ENCODE data around the gene YWHAH. TPM values are rescaled to one million over a fixed set of nuclear protein-coding genes. Genes with fewer than 3 reads are reported as not detected.
"Not testable (repeated sequence)": the region's sequence is repeated elsewhere in the genome, so short reads cannot be mapped to it uniquely, and the experiment has no call there.

Gene YWHAH
- total RNA-seq, 6 donors from 2014 or later = 46.1 to 208 (median 164) TPM

DNA sequence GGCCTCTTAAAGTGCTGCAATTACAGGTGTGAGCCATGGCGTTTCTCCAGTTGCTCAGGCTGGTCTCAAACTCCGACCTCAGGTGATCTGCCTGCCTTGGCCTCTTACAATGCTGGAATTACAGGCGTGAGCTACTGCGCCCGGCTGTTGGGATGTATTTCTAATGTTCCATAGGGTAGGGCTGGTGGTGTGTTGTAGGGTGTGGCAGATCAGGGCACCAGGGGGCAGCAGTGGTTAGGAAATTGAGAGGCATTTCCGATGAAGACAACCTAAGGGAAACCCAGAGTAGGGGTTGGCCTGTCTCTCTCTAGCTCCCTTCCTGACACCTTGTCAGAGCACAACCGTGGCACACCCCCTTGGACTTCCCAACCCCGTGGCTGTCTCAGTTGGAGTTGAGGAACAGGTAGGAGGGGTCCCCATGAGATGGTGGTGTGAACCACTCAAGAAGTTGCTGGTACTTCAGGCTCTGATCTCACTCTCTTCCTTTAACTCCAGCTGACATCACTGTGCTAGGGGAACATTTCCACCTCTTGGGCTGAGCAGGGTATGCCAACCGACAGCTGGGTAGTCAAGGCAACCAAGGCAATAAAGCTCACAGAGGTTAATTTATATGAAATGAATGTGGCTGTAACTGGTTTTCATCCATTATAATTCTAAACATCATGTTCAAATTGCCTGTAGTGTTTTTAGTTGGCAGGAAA is 33.0 kb downstream of the YWHAH start:
- DNase-seq = peak in 1 of 2 donors; percentile 56
- Histone ChIP-seq H3K27me3 (no peaks in the 10 kb centered on the region), H3K4me1 (no peaks in the 10 kb centered on the region), H3K36me3 (no peaks in the 10 kb centered on the region), H3K27ac (no peak overlapping the region), H3K9me3 (no peaks in the 10 kb centered on the region), H3K4me3 (no peak overlapping the region)
- peak; percentile 80 to 83 for ATAC-seq (ENCODE audit: low FRiP score in 2 of 2)
- TF ChIP-seq, protein P1, sequence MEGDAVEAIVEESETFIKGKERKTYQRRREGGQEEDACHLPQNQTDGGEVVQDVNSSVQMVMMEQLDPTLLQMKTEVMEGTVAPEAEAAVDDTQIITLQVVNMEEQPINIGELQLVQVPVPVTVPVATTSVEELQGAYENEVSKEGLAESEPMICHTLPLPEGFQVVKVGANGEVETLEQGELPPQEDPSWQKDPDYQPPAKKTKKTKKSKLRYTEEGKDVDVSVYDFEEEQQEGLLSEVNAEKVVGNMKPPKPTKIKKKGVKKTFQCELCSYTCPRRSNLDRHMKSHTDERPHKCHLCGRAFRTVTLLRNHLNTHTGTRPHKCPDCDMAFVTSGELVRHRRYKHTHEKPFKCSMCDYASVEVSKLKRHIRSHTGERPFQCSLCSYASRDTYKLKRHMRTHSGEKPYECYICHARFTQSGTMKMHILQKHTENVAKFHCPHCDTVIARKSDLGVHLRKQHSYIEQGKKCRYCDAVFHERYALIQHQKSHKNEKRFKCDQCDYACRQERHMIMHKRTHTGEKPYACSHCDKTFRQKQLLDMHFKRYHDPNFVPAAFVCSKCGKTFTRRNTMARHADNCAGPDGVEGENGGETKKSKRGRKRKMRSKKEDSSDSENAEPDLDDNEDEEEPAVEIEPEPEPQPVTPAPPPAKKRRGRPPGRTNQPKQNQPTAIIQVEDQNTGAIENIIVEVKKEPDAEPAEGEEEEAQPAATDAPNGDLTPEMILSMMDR (IDR thresholded peaks at IDR 0.05) = peak; percentile 51 to 79 (median 59)
- no peak for TF ChIP-seq EP300 (IDR thresholded peaks at IDR 0.05)
- 11% methylated on average over 8 to 9 of the region's 9 CpGs for WGBS, 2 donors

DNA sequence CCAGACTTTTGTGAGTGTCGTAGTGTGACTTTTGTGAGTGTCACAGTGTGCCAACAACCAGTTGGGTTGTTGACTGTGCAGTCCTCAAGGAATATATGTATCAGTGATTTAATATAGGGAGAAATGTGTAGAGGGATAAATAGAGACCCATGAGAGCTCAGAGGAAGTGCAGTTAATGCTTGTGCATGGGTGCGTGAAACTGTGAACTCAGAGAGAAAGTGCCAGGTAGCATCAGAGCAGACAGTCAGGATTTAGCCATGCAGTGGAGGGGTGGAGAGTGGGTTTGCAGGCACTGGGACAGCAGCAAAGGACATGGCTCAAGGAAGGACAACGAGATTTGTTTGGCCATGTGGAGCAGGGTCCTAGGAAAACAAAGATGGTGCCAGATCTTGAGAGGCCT is 33.6 kb downstream of the YWHAH start:
- H3K4me1 ChIP-seq = no peaks in the 10 kb centered on the region
- H3K36me3 ChIP-seq = no peaks in the 10 kb centered on the region
- no peak for ATAC-seq (ENCODE audit: low FRiP score in 2 of 2)
- WGBS, 2 donors = 82 to 86% methylated on average over 3 of the region's 3 CpGs
- TF ChIP-seq POLR2A (IDR thresholded peaks at IDR 0.05) (no peak), POLR2AphosphoS5 (IDR thresholded peaks at IDR 0.05) (no peak), EP300 (IDR thresholded peaks at IDR 0.05) (no peak)
- TF ChIP-seq, protein P1 (IDR thresholded peaks at IDR 0.05) = no peak
- no peaks in the 10 kb centered on the region for H3K9me3 ChIP-seq
- no peak overlapping the region for H3K27ac ChIP-seq
- no peak overlapping the region for H3K4me3 ChIP-seq
- H3K27me3 ChIP-seq = no peaks in the 10 kb centered on the region
- DNase-seq = no peak

DNA sequence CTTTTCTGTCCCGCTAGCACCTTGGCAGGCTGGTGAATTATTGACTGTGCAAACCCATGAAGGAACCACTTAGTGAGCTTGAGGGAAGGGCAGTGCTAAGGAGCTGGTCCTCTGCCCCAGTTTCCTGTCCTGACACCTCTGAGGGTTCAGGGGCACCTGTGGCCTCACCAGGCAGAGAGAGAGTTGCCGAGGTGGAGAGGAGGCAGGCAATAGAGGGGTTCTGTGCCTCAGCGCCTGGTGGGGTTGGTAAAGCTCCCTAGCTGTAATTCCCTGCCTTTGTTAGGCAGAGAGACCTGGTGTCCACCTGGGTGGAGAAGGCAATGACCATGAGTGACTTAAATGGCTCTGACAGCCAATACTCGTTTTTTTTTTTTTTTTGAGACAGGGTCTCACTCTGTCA is 36.3 kb downstream of the YWHAH start:
- ATAC-seq (ENCODE audit: low FRiP score in 2 of 2) (no peak), DNase-seq (no peak)
- Histone ChIP-seq H3K27me3 (no peaks in the 10 kb centered on the region), H3K36me3 (no peaks in the 10 kb centered on the region), H3K27ac (no peak overlapping the region), H3K9me3 (no peaks in the 10 kb centered on the region), H3K4me1 (no peaks in the 10 kb centered on the region), H3K4me3 (no peak overlapping the region)
- 62 to 64% methylated on average over 3 to 4 of the region's 4 CpGs for WGBS, 2 donors
- TF ChIP-seq EP300 (IDR thresholded peaks at IDR 0.05) (no peak), POLR2A (IDR thresholded peaks at IDR 0.05) (no peak), POLR2AphosphoS5 (IDR thresholded peaks at IDR 0.05) (no peak)
- TF ChIP-seq, protein P1 (IDR thresholded peaks at IDR 0.05) = no peak

DNA sequence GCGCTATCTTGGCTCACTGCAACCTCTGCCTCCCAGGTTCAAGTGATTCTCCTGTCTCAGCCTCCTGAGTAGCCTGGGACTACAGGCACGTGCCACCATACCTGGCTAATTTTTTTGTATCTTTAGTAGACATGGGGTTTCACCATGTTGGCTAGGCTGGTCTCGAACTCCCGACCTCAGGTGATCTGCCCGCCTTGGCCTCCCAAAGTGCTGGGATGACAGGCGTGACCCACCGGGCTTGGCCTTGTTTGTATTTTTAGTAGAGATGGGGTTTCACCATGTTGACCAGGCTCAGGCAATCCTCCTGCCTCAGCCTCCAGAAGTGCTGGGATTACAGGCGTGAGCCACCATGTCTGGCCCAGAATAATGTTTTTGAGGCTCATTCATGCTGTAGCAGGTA is 37.6 kb downstream of the YWHAH start:
- WGBS, 2 donors = 89 to 95% methylated on average over 8 of the region's 8 CpGs
- not testable (repeated sequence) for DNase-seq; H3K36me3 ChIP-seq; ATAC-seq (ENCODE audit: low FRiP score in 2 of 2); H3K27ac ChIP-seq; H3K9me3 ChIP-seq; H3K4me3 ChIP-seq; H3K27me3 ChIP-seq; H3K4me1 ChIP-seq

DNA sequence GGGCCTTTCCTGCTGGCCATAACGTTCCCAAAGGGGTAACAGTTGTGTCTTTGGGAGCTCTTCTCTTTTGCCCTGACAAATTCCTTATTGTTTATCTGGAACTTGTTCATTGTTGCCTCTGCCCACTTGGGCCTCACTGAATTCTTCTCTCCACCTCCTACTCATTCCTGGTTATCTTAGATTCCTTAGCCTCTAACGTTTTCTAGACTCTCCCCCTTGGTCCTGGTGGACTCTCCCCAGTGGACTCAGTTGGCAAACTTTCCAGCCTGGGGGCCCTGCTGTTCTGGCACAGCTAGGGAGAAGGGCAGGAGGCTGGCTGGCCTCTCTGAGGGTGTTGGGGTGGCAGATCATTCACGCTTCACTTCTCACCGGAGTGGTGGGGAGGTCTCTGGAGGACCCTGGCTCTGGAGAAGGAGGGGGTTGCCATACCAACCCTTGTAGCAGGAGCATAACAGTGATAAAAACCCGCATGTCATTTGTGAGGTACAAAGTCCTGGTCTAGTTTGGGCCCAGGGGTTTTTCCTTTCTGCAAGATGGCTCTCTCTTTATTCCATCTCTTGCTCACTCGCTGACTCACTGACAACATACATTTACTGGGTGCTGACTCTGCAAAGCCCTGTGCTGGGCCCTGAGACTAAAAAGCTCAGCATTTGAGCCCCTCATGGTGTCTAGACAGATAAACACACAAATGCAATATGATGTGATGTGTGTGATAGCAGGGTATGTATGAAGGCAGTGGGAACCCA is 39.7 kb downstream of the YWHAH start:
- 66 to 76% methylated on average over 6 of the region's 6 CpGs for WGBS, 2 donors

More for the DNA sequence above, 39.7 kb downstream of the YWHAH start:
- ATAC-seq (ENCODE audit: low FRiP score in 2 of 2) (no peak), DNase-seq (no peak)
- Histone ChIP-seq H3K4me1 (no peaks in the 10 kb centered on the region), H3K9me3 (no peaks in the 10 kb centered on the region), H3K27me3 (no peaks in the 10 kb centered on the region), H3K27ac (no peak overlapping the region), H3K36me3 (no peaks in the 10 kb centered on the region), H3K4me3 (no peak overlapping the region)
- TF ChIP-seq POLR2AphosphoS5 (IDR thresholded peaks at IDR 0.05) (no peak), POLR2A (IDR thresholded peaks at IDR 0.05) (no peak), EP300 (IDR thresholded peaks at IDR 0.05) (no peak)
- TF ChIP-seq, protein P1 (IDR thresholded peaks at IDR 0.05) = no peak
